GM21528 (cell line): ENCODE results near the gene METRN.
A peak's percentile ranks its signal among the peaks of the same experiment; 100 is the strongest.
"Not testable (repeated sequence)": the region's sequence is repeated elsewhere in the genome, so short reads cannot be mapped to it uniquely, and the experiment has no call there.

Source experiments
- ATAC-seq: cut with Tn5 transposase; IDR thresholded peaks from one replicate; pipeline ENCODE4 v1.9.1; 2021; ENCODE audit warnings: mild to moderate bottlenecking, moderate library complexity; ENCODE audit not compliant: unreplicated experiment, low FRiP score

Gene METRN

DNA sequence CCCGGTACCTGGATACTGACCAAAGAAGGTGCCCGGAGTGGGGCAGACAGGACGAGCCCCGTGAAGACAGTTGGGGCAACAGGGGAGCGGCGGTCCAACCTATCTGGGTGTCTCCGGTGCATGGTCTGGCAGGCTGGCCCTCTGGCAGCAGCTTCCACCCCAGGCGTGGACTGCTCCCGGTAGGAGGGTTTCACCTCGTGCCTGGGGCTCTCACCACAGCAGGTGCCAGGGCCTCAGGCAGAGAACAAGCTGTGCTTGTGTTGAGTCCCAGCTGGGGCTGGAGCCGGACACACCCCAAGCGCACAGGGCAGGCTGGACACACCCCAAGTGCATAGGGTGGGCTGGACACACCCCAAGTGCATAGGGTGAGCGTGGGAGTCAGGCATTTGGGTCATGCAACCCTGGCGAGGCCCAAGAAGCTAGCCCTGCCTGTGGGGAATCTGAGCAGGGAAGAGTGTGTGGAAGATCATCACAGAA is 7.8 kb upstream of the METRN start:
- no peak for ATAC-seq

DNA sequence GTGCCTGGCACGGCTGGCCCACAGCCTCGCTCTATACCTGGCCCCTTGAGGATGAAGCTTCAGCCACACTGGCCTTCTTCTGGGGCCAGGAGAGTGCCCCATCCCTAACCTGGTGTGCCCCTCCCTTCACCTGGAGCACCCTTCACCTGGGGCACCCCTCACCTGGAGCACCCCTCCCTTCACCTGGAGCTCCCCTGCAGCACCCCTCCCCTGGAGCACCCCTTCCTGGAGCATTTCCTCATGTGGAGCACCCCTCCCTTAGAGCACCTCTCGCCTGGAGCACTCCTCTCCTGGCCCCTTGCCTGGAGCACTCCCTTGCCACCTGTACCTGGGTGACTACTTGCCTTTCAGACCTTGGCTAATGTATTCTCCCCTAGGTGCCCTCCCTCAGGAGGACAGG is 6.9 kb upstream of the METRN start:
- ATAC-seq = no peak

DNA sequence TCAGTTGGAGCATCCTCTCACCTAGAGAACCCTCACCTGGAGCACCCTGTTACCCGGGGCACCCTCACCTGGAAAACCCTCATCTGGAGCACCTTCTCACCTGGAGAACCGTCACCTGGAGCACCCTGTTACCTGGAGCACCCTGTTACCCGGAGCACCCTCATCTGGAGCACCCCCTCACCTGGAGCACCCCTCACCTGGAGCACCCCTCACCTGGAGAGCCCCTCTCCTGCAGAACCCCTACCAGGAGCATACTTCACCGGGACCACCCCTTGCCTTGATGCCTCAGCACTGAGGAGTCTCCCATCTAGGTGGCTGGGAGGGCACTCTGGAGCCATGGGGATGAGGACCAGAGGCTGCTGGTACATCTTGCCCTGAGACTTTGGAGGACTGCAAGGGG is 6.0 kb upstream of the METRN start:
- ATAC-seq = no peak

DNA sequence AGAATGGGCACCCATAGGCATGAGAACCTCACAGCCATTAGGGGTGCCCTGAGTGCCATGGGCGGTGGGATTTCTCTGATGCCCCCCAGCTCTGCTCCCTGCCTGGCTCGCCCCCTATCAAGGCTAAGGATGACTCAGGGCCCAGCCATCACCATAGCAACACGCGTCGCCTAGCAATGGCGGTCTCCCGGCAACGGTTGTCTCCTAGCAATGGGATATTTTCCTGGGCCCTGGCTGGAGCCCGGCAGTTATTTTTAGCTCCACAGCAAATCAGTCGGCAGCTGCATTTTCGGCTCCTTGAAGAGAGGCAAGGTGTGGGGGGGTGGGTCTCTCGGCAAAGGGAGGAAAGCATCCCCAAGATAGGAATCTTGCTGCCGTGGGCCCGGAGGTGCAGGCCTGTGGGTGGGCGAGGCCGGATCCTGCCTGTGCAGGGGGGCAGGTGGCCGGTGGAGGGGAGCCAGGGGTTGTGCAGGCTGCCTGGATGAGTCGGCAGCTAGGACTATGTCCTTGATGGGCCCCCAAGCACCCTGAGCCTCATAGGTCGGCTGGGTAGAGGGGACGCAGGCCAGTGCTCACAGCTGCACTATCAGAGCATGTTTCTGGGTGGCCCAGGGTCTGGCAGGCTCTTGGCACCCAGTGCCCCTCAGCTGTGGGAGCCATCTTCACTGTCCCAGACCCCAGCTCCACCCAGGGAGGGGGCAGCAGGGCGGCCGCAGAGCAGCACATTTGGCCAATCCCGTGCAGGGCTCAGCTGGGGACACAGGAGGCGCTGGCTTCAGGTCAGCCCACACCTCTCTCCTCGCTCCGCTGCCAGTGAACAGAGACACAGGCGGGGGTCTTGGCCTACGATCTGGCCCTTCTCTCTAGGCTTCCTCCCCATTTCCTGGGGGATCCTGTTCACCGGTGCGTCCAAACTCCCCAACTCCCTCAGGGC is 5.1 kb upstream of the METRN start:
- ATAC-seq = no peak

DNA sequence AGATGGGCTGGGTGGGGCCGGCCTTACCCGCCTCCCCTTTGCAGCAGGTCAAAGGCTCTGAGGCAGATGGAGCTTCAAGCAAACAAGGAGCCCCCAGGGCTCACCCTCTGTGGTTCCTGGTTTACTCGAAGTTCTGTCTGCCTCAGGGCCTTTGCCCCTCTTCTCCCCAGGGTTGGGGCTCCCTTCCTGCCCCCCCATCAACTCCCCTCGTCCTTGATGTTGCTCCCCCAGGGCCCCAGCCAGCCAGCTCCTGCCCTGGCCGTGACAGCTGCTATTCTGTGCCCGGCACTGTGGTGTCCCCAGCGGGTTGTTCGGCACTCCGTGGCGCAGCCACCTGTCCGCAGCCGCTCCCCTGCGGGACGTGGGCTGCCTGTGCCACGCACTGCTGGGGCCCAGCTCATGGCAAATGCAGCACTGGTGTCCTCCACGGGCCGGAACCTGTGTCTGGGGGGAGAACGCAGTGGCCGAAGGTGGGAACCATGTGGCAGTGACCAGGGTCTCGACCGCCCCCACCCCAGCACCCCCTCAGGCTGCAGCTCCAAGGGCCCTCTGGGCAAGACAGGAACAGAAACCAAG is 4.3 kb upstream of the METRN start:
- ATAC-seq = no peak

DNA sequence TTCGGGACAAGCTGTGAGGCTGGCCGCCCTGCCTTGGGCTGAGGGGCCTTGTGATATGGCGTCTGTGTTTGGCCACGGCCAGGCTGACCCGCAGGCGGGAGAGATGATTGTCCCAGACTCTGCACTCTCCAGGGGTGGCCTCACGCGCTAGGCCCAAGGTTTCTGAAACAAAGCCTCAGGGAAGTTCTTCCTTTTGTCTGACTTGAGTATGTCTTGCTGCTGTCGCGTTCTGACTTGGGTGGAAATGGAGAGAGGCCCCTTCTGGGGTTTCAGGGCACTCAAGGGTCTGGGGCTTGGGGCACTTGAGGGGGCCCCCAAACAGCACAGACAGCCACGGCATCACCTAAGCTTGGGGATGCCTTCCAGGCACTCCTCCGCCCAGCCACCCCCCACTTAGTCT is 3.8 kb upstream of the METRN start:
- ATAC-seq = no peak

DNA sequence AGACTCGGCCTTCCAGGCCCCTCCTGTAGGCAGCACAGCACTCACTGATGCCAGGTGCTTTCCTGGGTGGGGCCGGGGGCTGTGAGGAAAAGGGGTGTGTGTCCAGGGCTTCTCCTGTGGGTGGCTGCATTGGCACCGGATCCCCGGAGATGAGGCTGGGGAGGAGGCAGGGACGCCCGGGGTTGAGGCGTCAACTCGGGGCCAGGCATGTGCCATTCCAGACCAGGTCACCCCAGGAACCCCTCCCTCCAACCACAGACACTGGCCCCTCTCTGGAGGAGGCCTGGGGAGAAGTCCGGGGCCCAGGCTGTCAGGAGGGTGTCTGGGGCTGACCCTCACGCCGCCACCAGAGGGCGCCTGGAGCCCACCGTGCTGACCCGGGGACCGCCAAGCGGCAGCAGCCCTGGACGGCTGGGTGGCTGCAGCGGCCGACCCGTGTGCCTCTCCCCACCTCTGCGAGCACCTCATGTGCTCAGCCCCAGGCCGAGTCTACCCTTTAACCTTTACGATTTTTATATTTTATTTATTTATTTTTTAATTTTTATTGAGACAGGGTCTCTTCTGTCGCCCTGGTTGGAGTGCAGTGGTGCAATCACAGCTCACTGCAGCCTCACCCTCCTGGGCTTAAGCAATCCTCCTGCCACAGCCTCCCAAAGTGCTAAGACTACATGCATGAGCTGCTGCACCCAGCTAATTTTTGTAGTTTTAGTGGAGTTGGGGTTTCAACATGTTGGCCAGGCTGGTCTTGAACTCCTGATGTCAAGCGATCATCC is 3.2 kb upstream of the METRN start:
- ATAC-seq = no peak

DNA sequence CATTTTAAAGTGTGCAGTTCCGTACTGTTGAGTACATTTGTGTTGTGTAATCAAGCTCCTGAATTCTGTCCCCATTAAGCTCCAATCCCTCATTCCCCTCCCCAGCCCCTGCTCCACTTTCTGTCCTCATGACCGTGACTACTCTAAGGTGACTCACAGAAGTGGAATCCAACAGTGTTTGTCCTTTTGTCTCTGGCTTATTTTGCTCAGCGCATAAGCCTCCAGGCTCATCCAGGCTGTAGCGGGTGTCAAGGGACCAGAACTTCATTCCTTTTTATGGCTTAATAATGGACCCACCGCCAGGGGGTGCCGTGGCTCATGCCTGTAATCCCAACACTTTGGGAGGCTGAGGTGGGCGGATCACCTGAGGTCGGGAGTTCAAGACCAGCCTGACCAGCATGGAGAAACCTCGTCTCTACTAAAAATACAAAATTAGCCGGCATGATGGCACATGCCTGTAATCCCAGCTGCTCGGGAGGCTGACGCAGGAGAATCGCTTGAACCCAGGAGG is 2.1 kb upstream of the METRN start:
- not testable (repeated sequence) for ATAC-seq

DNA sequence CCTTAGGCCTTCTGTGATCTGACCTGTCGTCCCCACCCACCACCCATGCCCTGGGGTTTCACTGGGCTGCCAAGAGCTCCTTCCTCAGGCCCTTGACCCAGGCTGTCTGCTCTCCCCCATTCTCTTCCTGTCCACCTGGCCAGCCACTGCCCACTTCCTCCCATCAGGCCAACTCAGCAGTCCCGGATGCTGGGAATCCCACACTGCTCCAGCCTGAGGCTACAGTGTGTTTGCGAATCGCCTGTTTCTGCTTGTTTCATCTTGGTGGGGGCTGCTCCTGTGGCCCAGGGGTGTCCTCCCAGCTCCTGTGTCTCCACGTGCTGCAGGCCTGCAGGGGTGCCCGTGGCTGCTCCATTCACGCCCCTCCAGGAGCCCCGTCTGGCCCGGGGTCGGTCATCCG is 839 bp upstream of the METRN start:
- no peak for ATAC-seq

DNA sequence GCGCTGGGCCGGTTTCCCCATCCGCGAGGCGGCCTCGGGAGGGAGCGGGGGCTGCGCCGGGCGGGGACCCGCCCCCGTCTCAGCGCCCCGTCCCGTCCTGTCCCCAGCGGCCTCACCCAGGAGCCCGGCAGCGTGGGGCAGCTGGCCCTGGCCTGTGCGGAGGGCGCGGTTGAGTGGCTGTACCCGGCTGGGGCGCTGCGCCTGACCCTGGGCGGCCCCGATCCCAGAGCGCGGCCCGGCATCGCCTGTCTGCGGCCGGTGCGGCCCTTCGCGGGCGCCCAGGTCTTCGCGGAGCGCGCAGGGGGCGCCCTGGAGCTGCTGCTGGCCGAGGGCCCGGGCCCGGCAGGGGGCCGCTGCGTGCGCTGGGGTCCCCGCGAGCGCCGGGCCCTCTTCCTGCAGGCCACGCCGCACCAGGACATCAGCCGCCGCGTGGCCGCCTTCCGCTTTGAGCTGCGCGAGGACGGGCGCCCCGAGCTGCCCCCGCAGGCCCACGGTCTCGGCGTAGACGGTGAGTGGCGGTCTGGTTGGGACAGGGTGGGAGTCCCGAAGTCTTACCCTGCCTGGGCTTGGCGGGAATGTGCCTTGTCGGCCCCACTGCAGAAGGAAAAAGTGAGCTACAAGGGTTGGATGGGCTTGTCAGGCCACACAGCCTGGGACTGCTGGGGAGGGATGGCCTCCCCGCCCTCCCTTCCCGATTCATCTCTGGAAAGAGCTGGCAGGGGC is 720 bp downstream of the METRN start:
- no peak for ATAC-seq

DNA sequence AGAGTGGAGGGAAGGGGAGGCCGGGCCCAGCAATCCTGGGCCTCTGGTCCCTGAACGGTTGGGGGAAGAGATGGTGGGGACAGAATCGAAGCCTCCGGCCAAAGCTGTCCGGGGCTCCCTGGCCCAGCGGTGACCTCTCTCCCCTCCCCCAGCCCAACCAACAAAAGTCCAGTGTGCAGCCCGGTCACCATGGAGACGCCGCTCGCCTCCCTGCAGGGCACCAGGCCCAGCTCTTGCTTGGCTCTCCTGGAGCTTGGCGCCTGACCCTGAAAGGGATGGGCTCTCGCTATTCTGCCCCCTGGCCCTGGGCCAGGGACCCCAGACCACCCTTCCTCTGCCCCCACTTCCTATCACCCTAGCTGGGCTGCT is 1.3 kb downstream of the METRN start:
- no peak for ATAC-seq

DNA sequence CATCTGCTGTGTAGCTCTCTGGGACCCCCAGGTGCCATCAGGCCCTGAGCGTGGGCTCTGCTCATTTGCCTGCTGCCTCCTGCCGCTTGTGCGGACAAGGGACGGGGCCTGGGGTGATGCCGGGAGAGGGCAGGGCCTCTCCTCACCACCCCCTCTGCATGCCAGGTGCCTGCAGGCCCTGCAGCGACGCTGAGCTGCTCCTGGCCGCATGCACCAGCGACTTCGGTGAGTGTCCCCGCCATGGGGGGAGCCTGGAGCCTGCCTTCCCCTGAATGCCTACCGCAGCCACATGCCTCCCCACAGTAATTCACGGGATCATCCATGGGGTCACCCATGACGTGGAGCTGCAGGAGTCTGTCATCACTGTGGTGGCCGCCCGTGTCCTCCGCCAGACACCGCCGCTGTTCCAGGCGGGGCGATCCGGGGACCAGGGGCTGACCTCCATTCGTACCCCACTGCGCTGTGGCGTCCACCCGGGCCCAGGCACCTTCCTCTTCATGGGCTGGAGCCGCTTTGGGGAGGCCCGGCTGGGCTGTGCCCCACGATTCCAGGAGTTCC is 1.9 kb downstream of the METRN start:
- ATAC-seq = no peak

DNA sequence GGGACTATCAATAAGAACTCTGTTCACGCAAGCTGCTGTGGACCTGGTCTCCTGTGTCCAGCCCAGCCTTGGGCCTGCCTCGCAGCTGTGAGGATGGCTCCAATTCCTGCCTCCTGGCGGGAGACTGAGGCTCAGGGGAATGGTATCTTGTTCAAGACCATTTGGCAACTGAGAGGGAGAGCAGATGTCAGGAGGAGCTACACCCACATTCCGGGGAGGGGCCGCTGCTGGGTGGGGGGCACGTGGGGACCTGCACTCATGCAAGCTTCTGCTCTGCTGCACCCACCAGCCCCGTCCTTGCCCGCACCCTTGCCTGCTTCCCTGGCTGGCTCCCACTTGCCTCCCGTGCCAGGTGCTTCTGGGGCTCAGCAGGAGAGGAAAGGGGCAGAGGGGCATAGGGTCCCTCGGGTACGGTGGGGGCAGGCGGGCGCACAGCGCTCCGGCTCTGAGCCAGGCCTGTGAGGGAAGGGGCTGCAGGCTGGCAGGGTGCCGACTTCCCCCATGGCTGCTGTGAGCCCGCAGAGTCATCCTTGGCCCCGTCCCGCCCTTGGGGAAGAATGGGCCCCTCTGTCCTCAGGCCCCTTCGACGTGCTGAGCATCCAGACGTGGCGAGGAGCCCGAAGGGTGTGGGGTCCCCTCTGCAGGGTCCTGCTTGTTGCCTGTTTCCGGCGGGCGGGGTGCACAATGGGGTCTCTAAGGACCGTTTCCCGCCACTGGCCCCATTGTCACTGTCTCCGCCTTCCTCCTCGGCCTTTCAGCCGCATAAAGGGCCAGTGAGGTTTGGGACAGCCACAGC is 2.7 kb downstream of the METRN start:
- no peak for ATAC-seq

DNA sequence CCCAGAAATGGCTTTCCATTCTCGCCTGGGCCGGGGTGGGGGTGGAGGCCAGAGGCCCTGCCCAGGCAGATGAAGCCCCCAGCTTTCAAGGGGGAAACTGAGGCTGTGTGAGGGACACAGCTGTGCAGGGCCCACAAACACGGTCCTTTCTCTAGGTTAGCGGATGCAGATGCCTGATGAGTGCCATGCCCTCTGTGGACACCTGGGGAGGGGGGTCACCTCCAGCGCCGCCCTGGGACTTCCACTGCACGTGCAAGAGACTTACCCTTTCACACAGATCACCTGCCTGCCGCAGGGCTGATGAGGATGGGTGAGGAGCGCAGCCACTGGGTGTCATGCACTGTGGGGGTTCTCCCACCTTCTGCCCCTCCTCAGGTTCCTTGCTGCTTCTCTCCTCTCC is 3.5 kb downstream of the METRN start:
- no peak for ATAC-seq

DNA sequence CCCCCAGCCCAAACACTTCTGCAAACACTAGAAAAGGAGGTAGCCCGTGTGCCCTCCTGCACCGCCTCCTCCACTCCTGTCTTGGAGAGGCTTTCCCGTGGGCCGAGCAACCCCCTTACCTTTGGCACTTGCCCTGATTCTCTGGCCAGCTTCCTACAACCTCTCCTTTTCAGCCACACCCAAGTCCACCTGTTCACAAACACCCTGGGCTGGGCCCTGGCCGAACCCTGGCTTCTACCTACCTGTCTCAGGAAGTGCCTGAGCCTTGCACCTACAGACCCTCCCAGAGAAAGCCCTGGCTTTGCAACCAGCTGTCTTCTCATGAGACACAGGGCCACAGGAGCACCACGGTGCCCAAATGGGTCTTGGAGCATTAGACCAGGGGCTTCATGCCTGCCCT is 4.0 kb downstream of the METRN start:
- ATAC-seq = no peak

DNA sequence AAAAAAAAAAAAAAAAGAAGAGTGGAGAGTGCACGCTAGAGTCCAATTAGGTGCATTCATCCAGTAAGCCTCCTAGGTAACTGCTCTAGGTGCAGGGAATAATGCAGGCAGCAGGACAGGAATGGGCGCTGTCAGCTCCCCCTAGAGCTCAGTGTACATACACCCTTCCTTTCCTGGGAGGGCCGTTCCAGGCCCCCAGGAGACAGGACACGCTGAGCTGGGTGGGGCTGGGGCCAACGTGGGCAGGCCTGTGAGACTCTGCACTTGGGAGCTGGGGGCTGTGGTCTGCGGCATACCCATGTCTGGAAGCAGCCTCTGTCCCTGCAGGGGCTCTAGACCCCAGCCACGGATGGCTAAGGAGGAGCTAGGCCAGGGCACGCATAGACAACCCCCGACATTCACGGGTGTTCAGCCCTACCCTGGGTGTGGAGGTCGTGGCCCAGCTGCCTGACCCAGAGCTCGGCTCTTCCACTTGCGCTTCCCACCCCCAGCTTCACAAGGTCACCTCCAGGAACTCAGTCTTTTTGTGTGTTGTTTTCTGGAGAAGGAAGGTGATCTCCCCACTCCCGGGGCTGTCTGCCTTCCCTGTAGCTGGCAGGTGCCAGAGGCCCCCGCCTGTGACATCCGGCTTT is 5.0 kb downstream of the METRN start:
- ATAC-seq = no peak

DNA sequence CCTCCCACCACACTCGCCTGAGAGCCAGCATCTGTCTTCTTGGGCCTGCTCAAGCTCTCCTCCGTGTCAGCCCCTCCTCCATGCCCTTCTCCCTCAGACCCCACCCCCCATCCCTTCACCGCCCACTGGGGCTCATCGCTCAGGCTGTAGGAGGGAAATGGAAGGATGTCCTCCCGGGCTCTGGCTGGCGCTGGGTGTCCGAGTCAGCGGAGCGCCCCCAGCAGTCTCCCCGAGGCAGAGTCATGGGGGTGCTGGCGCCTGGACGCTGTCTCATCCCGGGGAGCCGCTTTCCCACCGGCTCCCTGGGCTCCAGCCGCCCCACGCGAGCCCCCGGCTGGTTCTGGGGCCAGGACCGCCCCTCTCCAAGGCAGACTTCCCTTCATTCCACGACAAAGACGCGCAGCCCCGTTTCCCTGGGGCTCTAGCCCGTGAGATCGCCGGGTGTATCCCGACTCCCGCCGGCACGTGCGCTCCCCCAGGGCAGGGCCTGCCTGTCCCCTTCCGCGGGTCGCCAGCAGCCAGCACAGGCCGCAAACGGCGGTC is 5.6 kb downstream of the METRN start:
- ATAC-seq = no peak

DNA sequence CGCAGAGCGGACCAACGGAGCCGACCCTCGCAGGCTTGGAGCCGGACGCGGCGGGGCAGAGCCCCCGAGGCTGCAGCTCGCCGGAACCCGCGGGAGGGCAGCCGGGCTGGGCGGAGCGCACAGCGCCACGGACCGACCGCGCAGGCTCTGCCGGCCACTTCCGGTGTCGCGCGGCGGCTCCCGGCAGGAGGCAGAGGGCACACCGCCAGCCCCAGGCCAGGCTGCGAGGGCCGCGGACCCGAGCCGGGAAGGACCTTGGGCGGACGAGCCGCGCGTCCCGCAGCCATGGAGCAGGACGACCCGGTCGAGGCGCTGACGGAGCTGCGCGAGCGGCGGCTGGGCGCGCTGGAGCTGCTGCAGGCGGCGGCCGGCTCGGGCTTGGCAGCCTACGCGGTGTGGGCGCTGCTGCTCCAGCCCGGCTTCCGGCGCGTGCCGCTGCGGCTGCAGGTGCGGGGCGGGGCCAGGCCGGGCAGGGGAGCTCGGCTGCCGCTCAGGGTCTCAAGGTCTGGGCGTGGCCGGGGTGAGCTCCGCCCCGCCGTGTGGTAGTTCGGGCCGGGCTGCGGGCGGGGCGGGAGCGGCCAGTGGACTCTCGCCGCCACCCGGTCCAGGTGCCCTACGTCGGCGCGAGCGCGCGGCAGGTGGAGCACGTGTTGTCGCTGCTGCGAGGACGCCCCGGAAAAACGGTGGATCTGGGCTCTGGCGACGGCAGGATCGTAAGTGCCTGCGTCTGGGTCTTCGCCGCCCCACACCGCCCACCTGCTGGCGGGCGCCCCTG is 6.3 kb downstream of the METRN start, which contains the start of gene ANTKMT:
TSS of gene ANTKMT (plus strand) at position 157 of the 775 bp plus-strand sequence. CDS start at position 286, 129 bp downstream.
- peak; percentile 53 for ATAC-seq
